Stimulated activated memory B cell treated with anti-CD40 and anti-IgM and Interleukin-4, amounts not matched to agents 10 μg/mL and 1 μg/mL and 100 μg/mL, for 72 hours (primary cell): ENCODE data around the gene FLCN.

Experiments
- ATAC-seq: fragments of 150-1000 bp; cut with Tn5 transposase; 2 replicates; pipeline ENCODE4 v1.10.0; 2021
- H3K27ac Mint-ChIP-seq: one replicate; pipeline ENCODE4 v1.8.0; 2022; ENCODE audit warnings: mild to moderate bottlenecking, mixed read lengths
- H3K27me3 Mint-ChIP-seq: one replicate; pipeline ENCODE4 v1.8.0; 2022; ENCODE audit warnings: mixed read lengths
- H3K36me3 Mint-ChIP-seq: one replicate; pipeline ENCODE4 v1.8.0; 2022; ENCODE audit warnings: mixed read lengths
- H3K4me1 Mint-ChIP-seq: one replicate; pipeline ENCODE4 v1.8.0; 2022; ENCODE audit warnings: mixed read lengths
- H3K4me3 Mint-ChIP-seq: one replicate; pipeline ENCODE4 v1.8.0; 2022; ENCODE audit warnings: mild to moderate bottlenecking, moderate library complexity, mixed read lengths
- H3K9me3 Mint-ChIP-seq: one replicate; pipeline ENCODE4 v1.8.0; 2022; ENCODE audit warnings: mixed read lengths

Gene FLCN

GRCh38 chr17:17226451-17227265 is 10.3 kb downstream of the FLCN start:
- Mint-ChIP-seq H3K36me3 (peaks cover 77% of the 10 kb centered on the region), H3K4me1 (no peaks in the 10 kb centered on the region), H3K4me3 (no peak overlapping the region), H3K9me3 (no peaks in the 10 kb centered on the region), H3K27me3 (no peaks in the 10 kb centered on the region), H3K27ac (no peak overlapping the region)
- no peak for ATAC-seq

GRCh38 chr17:17225901-17226300 is 11.1 kb downstream of the FLCN start:
- Mint-ChIP-seq H3K27me3 (no peaks in the 10 kb centered on the region), H3K36me3 (peaks cover 78% of the 10 kb centered on the region), H3K27ac (no peak overlapping the region), H3K4me1 (no peaks in the 10 kb centered on the region), H3K4me3 (no peak overlapping the region), H3K9me3 (no peaks in the 10 kb centered on the region)
- no peak for ATAC-seq

- Mint-ChIP-seq H3K27ac (no peak overlapping the region), H3K9me3 (no peaks in the 10 kb centered on the region), H3K27me3 (no peaks in the 10 kb centered on the region), H3K36me3 (peaks cover 82% of the 10 kb centered on the region), H3K4me3 (no peak overlapping the region), H3K4me1 (no peaks in the 10 kb centered on the region)
- ATAC-seq, result no peak
Measured at GRCh38 chr17:17224137-17224536, 12.8 kb downstream of the FLCN start.

- Mint-ChIP-seq H3K27me3 (no peaks in the 10 kb centered on the region), H3K9me3 (no peaks in the 10 kb centered on the region), H3K4me1 (no peaks in the 10 kb centered on the region), H3K27ac (no peak overlapping the region), H3K36me3 (peaks cover 78% of the 10 kb centered on the region), H3K4me3 (no peak overlapping the region)
- ATAC-seq, result no peak
Measured at GRCh38 chr17:17223736-17224135, 13.2 kb downstream of the FLCN start.

- H3K4me1 Mint-ChIP-seq, result no peaks in the 10 kb centered on the region
- no peaks in the 10 kb centered on the region for H3K27me3 Mint-ChIP-seq
- H3K27ac Mint-ChIP-seq, result no peak overlapping the region
- H3K9me3 Mint-ChIP-seq, result no peaks in the 10 kb centered on the region
- peaks cover 77% of the 10 kb centered on the region for H3K36me3 Mint-ChIP-seq
- no peak overlapping the region for H3K4me3 Mint-ChIP-seq
- no peak for ATAC-seq
Measured at GRCh38 chr17:17221329-17221728, 15.6 kb downstream of the FLCN start.

- H3K4me3 Mint-ChIP-seq, result no peak overlapping the region
- H3K36me3 Mint-ChIP-seq, result peaks cover 79% of the 10 kb centered on the region
- H3K27ac Mint-ChIP-seq, result no peak overlapping the region
- ATAC-seq, result no peak
- no peaks in the 10 kb centered on the region for H3K9me3 Mint-ChIP-seq
- H3K27me3 Mint-ChIP-seq, result no peaks in the 10 kb centered on the region
- H3K4me1 Mint-ChIP-seq, result no peaks in the 10 kb centered on the region
Measured at GRCh38 chr17:17220529-17220928, 16.4 kb downstream of the FLCN start.

- Mint-ChIP-seq H3K27me3 (no peaks in the 10 kb centered on the region), H3K4me1 (no peaks in the 10 kb centered on the region), H3K27ac (no peak overlapping the region), H3K36me3 (peaks cover 73% of the 10 kb centered on the region), H3K4me3 (no peak overlapping the region), H3K9me3 (no peaks in the 10 kb centered on the region)
- no peak for ATAC-seq
Measured at GRCh38 chr17:17217995-17218394, 19.0 kb downstream of the FLCN start.

GRCh38 chr17:17216776-17217175 is 20.2 kb downstream of the FLCN start:
- Mint-ChIP-seq H3K9me3 (no peaks in the 10 kb centered on the region), H3K4me3 (no peak overlapping the region), H3K27ac (no peak overlapping the region), H3K4me1 (no peaks in the 10 kb centered on the region), H3K27me3 (no peaks in the 10 kb centered on the region), H3K36me3 (peaks cover 70% of the 10 kb centered on the region)
- ATAC-seq, result no peak

GRCh38 chr17:17216236-17216635 is 20.7 kb downstream of the FLCN start:
- no peak overlapping the region for H3K27ac Mint-ChIP-seq
- H3K27me3 Mint-ChIP-seq, result no peaks in the 10 kb centered on the region
- peaks cover 65% of the 10 kb centered on the region for H3K36me3 Mint-ChIP-seq

GRCh38 chr17:17215575-17215974 is 21.4 kb downstream of the FLCN start:
- Mint-ChIP-seq H3K36me3 (peaks cover 60% of the 10 kb centered on the region), H3K27me3 (no peaks in the 10 kb centered on the region), H3K9me3 (no peaks in the 10 kb centered on the region), H3K27ac (no peak overlapping the region), H3K4me1 (no peaks in the 10 kb centered on the region), H3K4me3 (no peak overlapping the region)
- no peak for ATAC-seq

More at GRCh38 chr17:17216236-17216635, 20.7 kb downstream of the FLCN start:
- Mint-ChIP-seq H3K4me3 (no peak overlapping the region), H3K4me1 (no peaks in the 10 kb centered on the region), H3K9me3 (no peaks in the 10 kb centered on the region)
- no peak for ATAC-seq

GRCh38 chr17:17214646-17215436 is 22.1 kb downstream of the FLCN start:
- Mint-ChIP-seq H3K36me3 (peaks cover 54% of the 10 kb centered on the region), H3K4me1 (no peaks in the 10 kb centered on the region), H3K4me3 (no peak overlapping the region), H3K27me3 (no peaks in the 10 kb centered on the region), H3K27ac (no peak overlapping the region), H3K9me3 (no peaks in the 10 kb centered on the region)
- no peak for ATAC-seq

- Mint-ChIP-seq H3K27ac (no peak overlapping the region), H3K4me3 (no peak overlapping the region), H3K9me3 (no peaks in the 10 kb centered on the region)
Measured at GRCh38 chr17:17213775-17214174, 23.2 kb downstream of the FLCN start.

GRCh38 chr17:17207998-17208397 is 29.0 kb downstream of the FLCN start:
- H3K27me3 Mint-ChIP-seq, result no peaks in the 10 kb centered on the region
- no peak overlapping the region for H3K27ac Mint-ChIP-seq
- peaks cover 4% of the 10 kb centered on the region for H3K9me3 Mint-ChIP-seq
- peaks cover 20% of the 10 kb centered on the region for H3K36me3 Mint-ChIP-seq
- H3K4me1 Mint-ChIP-seq, result peaks cover 31% of the 10 kb centered on the region
- no peak for ATAC-seq
- H3K4me3 Mint-ChIP-seq, result no peak overlapping the region

More at GRCh38 chr17:17213775-17214174, 23.2 kb downstream of the FLCN start:
- Mint-ChIP-seq H3K4me1 (no peaks in the 10 kb centered on the region), H3K27me3 (no peaks in the 10 kb centered on the region), H3K36me3 (peaks cover 50% of the 10 kb centered on the region)
- no peak for ATAC-seq

GRCh38 chr17:17206913-17207335 is 30.0 kb downstream of the FLCN start:
- Mint-ChIP-seq H3K27me3 (no peaks in the 10 kb centered on the region), H3K27ac (peak overlapping the region; percentile 82), H3K36me3 (peaks cover 24% of the 10 kb centered on the region), H3K9me3 (peaks cover 4% of the 10 kb centered on the region), H3K4me1 (peaks cover 31% of the 10 kb centered on the region), H3K4me3 (peak overlapping the region; percentile 64)
- no peak for ATAC-seq

- Mint-ChIP-seq H3K36me3 (peaks cover 25% of the 10 kb centered on the region), H3K4me3 (peak within 1 kb of the TSS; percentile 83)
Measured at GRCh38 chr17:17206124-17206912, 30.6 kb downstream of the FLCN start, which contains the start of gene PLD6. Gene PLD6 (minus strand): TSS chr17:17206333. CDS start chr17:17206286, 47 bp downstream.

More at GRCh38 chr17:17206124-17206912, 30.6 kb downstream of the FLCN start, which contains the start of gene PLD6:
- no peaks in the 10 kb centered on the region for H3K27me3 Mint-ChIP-seq
- H3K4me1 Mint-ChIP-seq, result peaks cover 31% of the 10 kb centered on the region
- ATAC-seq, result peak; percentile 89
- peaks cover 4% of the 10 kb centered on the region for H3K9me3 Mint-ChIP-seq
- peak within 1 kb of the TSS; percentile 82 for H3K27ac Mint-ChIP-seq
